Mucosa of descending colon (tissue), 3 donors: Measurements from ENCODE around the gene PPL. TPM values are rescaled to one million over a fixed set of nuclear protein-coding genes. Genes with fewer than 3 reads are reported as not detected.

Experiments used
- ATAC-seq: fragments of 200-7000 bp; cut with Tn5 transposase; one replicate; pipeline ENCODE4 v1.9.1; 2020; ENCODE audit warnings: mild to moderate bottlenecking, moderate library complexity
- DNase-seq, 3 donors: peaks; one replicate each; pipeline ENCODE4 v3.0.0-alpha.2; 2020
- H3K36me3 ChIP-seq: fragments of 200-600 bp; one replicate; pipeline ENCODE4 v1.8.0; 2021; ENCODE audit warnings: low read depth, mild to moderate bottlenecking
- H3K4me1 ChIP-seq: fragments of 200-600 bp; one replicate; pipeline ENCODE4 v1.8.0; 2021; ENCODE audit warnings: low read depth, mild to moderate bottlenecking
- H3K4me3 ChIP-seq: fragments of 200-600 bp; one replicate; pipeline ENCODE4 v1.8.0; 2021; ENCODE audit warnings: mild to moderate bottlenecking
- H3K9me3 ChIP-seq: fragments of 200-600 bp; one replicate; pipeline ENCODE4 v1.8.0; 2021; ENCODE audit warnings: mild to moderate bottlenecking
- CTCF ChIP-seq: fragments of 200-600 bp; IDR thresholded peaks from one replicate; pipeline ENCODE4 v1.8.0; 2022; ENCODE audit warnings: antibody characterized with exemption, mild to moderate bottlenecking
- intact Hi-C, 2 donors: fragments of 100-400 bp; cut with DNase I in 1 of 2; cut with micrococcal nuclease in 1 of 2; formaldehyde crosslinking; loops; one replicate each; pipeline versions ENCODE4 v1.11.0 to v1.11.1; 2022; cut with DNase I, micrococcal nuclease
- total RNA-seq, 3 donors: library from RNA; stranded (reverse); fragmentation: NEBNext Ultra II Directional in 2 of 3; extraction: Animal tissue kit (Norgen Biotek cat#: 25700) in 2 of 3; gene quantifications; one replicate each; pipeline versions ENCODE4 v1.2.1 to v1.2.4, GENCODE V29; 2021 to 2023
- donor health status: DM: no; HTN: no; CAD: no; lungs with moderate emphysema.
- donor health status: DM: no; HTN: no; CAD: no.
- donor health status: DM: no; HTN: yes; CAD: no.

Gene PPL
- total RNA-seq, 3 donors from 2014 or later = 10.8 to 22.1 (median 13.9) TPM

DNA sequence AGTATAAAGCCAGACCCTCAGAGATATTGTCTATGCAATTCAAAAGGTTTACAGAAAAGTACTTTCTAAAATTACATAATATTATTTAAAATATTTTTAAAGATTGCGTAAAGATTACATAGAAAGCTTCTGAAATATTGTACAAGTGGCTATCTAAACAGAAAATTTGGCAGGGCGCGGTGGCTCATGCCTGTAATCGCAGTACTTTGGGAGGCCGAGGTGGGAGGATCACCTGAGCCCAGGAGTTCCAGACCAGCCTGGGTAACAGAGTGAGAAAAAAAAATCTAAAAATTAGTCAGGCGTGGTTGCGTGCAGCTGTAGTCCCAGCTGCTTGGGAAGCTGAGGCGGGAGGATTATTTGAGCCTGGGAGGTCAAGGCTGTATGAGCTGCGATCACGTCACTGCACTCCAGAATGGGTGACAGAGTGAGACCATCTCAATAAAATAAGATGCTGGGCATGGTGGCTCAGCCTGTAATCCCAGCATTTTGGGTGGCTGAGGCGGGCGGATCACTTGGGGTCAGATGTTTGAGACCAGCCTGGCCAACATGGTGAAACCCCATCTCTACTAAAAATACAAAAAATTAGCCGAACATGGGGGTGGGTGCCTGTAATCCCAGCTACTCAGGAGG is 71.6 kb downstream of the PPL start:
- H3K4me3 ChIP-seq = no peak overlapping the region
- ATAC-seq (no peak), DNase-seq (no peak)
- TF ChIP-seq CTCF = no peak
- intact Hi-C loops = no loop called here
- no peaks in the 10 kb centered on the region for H3K9me3 ChIP-seq
- H3K36me3 ChIP-seq = peaks cover 6% of the 10 kb centered on the region
- no peaks in the 10 kb centered on the region for H3K4me1 ChIP-seq

DNA sequence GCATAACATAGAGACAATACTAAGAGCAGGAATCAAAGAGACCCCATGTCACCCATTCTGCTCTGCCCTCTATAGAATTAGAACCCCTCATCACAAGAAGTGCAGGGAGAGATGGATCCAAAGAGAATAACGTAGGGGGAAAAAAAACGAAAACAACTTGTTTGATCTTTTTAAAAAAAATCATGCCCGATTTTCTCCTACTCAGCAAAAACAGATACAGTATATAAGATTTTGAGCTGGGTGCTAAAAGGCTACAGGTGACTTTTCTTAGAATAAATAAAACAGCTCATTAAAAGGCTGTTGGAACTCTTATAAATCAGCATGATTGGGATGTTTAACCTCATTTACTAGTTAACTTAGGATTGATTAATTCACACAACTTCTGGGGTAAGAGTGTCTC is 72.2 kb downstream of the PPL start:
- Histone ChIP-seq H3K36me3 (peaks cover 6% of the 10 kb centered on the region), H3K4me1 (no peaks in the 10 kb centered on the region), H3K4me3 (no peak overlapping the region), H3K9me3 (no peaks in the 10 kb centered on the region)
- ATAC-seq (no peak), DNase-seq (no peak)
- no peak for TF ChIP-seq CTCF
- intact Hi-C loops = no loop called here

GRCh38 chr16:4862639-4863038 is 74.3 kb downstream of the PPL start:
- Histone ChIP-seq H3K9me3 (no peaks in the 10 kb centered on the region), H3K36me3 (peaks cover 17% of the 10 kb centered on the region), H3K4me1 (no peaks in the 10 kb centered on the region), H3K4me3 (no peak overlapping the region)
- ATAC-seq (peak; percentile 86), DNase-seq (no peak)
- intact Hi-C loops = no loop called here
- no peak for TF ChIP-seq CTCF

- Histone ChIP-seq H3K9me3 (no peaks in the 10 kb centered on the region), H3K4me3 (no peak overlapping the region), H3K36me3 (peaks cover 17% of the 10 kb centered on the region), H3K4me1 (no peaks in the 10 kb centered on the region)
- intact Hi-C loops = no loop called here
- no peak for ATAC-seq
- TF ChIP-seq CTCF = no peak
- DNase-seq = no peak
Observed at GRCh38 chr16:4860727-4861342, 76.1 kb downstream of the PPL start.

DNA sequence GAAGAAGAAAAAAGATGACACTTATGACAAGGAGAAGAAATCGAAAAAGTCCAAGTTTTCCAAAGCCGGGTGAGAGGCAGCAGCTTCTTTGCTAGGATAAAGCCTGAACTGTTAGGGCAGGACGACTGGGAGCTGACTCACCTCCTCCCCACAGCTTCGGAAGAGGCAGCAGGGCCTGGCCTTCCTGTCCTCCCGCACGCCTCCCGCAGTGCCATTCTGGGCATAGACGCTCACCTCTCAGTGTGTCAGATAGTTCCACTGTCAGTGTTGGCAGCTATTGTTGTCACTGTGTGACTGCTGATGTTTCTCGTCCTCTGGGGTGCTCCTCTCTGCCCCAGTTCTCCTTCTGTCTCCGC is 77.1 kb downstream of the PPL start:
- H3K9me3 ChIP-seq = no peaks in the 10 kb centered on the region
- no peak for TF ChIP-seq CTCF
- DNase-seq (no peak), ATAC-seq (no peak)
- no peak overlapping the region for H3K4me3 ChIP-seq
- intact Hi-C loops = no loop called here
- no peaks in the 10 kb centered on the region for H3K4me1 ChIP-seq
- H3K36me3 ChIP-seq = peaks cover 17% of the 10 kb centered on the region
